ENCODE measurements around the gene UBE2F. TPM values are rescaled to one million over a fixed set of nuclear protein-coding genes. Genes with fewer than 3 reads are reported as not detected.

UBE2F gene
- total and polyA plus RNA-seq, 9 of the 15 experiments (the other 6 are each of a cell fraction or from before 2014, with no cell fraction given), result 18.1 to 88.1 (median 53.0) TPM

DNA sequence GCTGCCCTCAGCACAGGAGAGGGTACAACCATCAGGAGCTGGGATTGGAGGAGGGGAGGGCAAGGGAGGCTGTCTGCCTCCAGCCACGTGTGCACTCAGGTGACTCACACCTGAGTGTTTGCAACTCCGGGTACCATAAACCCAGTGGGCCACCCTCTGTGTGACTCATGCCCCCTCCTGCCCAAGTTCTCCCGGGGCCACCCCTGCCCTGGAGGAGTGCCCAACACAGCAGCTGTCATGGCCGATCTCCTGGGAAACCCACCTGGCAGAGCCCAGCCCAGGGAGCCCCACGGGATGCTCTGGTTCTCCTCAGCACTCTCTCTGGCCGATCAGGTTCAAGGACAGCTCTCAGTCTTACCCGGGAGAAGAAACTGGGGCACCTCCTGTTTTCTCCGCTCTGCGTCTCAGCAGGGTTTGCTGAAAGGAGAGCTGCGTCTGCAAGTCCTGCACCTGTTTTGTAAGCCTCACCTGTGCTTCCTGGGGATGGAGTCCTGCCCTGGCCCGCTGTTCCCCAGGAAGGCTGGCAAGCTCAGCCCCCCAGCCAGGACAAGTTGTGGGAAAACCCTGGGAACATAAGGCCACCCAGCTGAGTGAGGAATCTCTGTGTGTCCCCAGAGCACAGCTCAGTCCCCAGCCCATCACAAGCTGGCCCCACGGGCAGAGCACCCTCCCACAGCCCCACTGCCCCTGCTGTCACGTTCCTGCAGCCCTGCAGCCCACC, 44.0 kb upstream of the UBE2F start:
- Histone ChIP-seq H3K9me1 (ENCODE audit: control insufficient read depth, insufficient read depth, low read length) (no peaks in the 10 kb centered on the region), H3K79me2 (ENCODE audit: control insufficient read depth, insufficient read depth, low read length) (no peaks in the 10 kb centered on the region), H3K4me3 (no peak overlapping the region), H3K36me3 (ENCODE audit: control insufficient read depth, insufficient read depth, low read length) (no peaks in the 10 kb centered on the region), H3K4me1 (replicated peaks in 1 of 2; ENCODE audit: control insufficient read depth in 2 of 2, insufficient read depth in 2 of 2, low read length in 2 of 2) (peaks cover 7 to 12% of the 10 kb centered on the region in 2 experiments), H4K20me1 (replicated peaks; ENCODE audit: control insufficient read depth, insufficient read depth, low read length) (no peaks in the 10 kb centered on the region), H3K9ac (ENCODE audit: insufficient read depth in 1 of 2, low read depth in 2 of 2, low read length in 2 of 2) (peak overlapping the region; percentile 60 to 64; a peak in 3 of 4 replicates), H2AFZ (ENCODE audit: low read depth, low read length) (peak overlapping the region; percentile 99), H3K27me3 (ENCODE audit: control insufficient read depth in 2 of 2, insufficient read depth in 2 of 2, low read length in 2 of 2) (no peaks in the 10 kb centered on the region), H3K27ac (ENCODE audit: extremely low read depth, low read depth, low read length) (no peak overlapping the region), H3K4me2 (ENCODE audit: insufficient read depth, low read length) (peak overlapping the region; percentile 81), H3K9me3 (replicated peaks; ENCODE audit: control insufficient read depth, insufficient read depth, low read depth, low read length) (no peaks in the 10 kb centered on the region)
- no peak for ATAC-seq
- TF ChIP-seq CBX1 (IDR thresholded peaks at IDR 0.05; ENCODE audit: low read depth) (no peak), SP2 (IDR thresholded peaks at IDR 0.05; ENCODE audit: extremely low read depth, low read depth, low read length, poor library complexity, severe bottlenecking) (no peak), ZNF197 (CRISPR knock-in tag; IDR thresholded peaks at IDR 0.05; ENCODE audit: low read depth) (no peak), NFXL1 (CRISPR knock-in tag; IDR thresholded peaks at IDR 0.05) (no peak), NR1H2 (CRISPR knock-in tag; IDR thresholded peaks at IDR 0.05) (no peak), GTF2A2 (tag; IDR thresholded peaks at IDR 0.05) (no peak), DACH1 (IDR thresholded peaks at IDR 0.05; ENCODE audit: partially characterized antibody) (no peak), ZNF143 (CRISPR knock-in tag; IDR thresholded peaks at IDR 0.05) (no peak), CBX3 (IDR thresholded peaks at IDR 0.05; ENCODE audit: borderline replicate concordance in 1 of 2, low read length in 2 of 2) (no peak), POU5F1 (IDR thresholded peaks at IDR 0.05; ENCODE audit: borderline replicate concordance, low read depth, low read length, partially characterized antibody) (no peak)
- TF ChIP-seq, protein P1, sequence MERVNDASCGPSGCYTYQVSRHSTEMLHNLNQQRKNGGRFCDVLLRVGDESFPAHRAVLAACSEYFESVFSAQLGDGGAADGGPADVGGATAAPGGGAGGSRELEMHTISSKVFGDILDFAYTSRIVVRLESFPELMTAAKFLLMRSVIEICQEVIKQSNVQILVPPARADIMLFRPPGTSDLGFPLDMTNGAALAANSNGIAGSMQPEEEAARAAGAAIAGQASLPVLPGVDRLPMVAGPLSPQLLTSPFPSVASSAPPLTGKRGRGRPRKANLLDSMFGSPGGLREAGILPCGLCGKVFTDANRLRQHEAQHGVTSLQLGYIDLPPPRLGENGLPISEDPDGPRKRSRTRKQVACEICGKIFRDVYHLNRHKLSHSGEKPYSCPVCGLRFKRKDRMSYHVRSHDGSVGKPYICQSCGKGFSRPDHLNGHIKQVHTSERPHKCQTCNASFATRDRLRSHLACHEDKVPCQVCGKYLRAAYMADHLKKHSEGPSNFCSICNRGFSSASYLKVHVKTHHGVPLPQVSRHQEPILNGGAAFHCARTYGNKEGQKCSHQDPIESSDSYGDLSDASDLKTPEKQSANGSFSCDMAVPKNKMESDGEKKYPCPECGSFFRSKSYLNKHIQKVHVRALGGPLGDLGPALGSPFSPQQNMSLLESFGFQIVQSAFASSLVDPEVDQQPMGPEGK (CRISPR knock-in tag; IDR thresholded peaks at IDR 0.05; ENCODE audit: borderline replicate concordance), result no peak
- TF ChIP-seq, protein P2, sequence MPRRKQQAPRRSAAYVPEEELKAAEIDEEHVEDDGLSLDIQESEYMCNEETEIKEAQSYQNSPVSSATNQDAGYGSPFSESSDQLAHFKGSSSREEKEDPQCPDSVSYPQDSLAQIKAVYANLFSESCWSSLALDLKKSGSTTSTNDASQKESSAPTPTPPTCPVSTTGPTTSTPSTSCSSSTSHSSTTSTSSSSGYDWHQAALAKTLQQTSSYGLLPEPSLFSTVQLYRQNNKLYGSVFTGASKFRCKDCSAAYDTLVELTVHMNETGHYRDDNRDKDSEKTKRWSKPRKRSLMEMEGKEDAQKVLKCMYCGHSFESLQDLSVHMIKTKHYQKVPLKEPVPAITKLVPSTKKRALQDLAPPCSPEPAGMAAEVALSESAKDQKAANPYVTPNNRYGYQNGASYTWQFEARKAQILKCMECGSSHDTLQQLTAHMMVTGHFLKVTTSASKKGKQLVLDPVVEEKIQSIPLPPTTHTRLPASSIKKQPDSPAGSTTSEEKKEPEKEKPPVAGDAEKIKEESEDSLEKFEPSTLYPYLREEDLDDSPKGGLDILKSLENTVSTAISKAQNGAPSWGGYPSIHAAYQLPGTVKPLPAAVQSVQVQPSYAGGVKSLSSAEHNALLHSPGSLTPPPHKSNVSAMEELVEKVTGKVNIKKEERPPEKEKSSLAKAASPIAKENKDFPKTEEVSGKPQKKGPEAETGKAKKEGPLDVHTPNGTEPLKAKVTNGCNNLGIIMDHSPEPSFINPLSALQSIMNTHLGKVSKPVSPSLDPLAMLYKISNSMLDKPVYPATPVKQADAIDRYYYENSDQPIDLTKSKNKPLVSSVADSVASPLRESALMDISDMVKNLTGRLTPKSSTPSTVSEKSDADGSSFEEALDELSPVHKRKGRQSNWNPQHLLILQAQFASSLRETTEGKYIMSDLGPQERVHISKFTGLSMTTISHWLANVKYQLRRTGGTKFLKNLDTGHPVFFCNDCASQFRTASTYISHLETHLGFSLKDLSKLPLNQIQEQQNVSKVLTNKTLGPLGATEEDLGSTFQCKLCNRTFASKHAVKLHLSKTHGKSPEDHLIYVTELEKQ (CRISPR knock-in tag; IDR thresholded peaks at IDR 0.05), result no peak
- WGBS (ENCODE audit: insufficient coverage, low coverage, missing lambda C conversion rate), result 44% methylated on average over 10 of the region's 13 CpGs
- FAIRE-seq, result no peak
- intact Hi-C loops (cut with micrococcal nuclease) (loop anchor here (1.0 to 10.0 kb wide), 3 partner anchors 42 to 184 kb away; no protein-coding TSS in a partner anchor), in situ Hi-C loops (cut with MboI) (no loop called here)
- POLR2A ChIA-PET, result interaction anchor here (0.8 to 1.0 kb wide), 5 partner anchors 17 to 237 kb away, joined by 3 to 4 read pairs (median 3); no protein-coding TSS in a partner anchor
- no TSS peak for BruUV-seq (replicated peaks)
- CTCF ChIA-PET (ENCODE audit: low intra/inter-chr PET ratio), result interaction anchor here (0.6 to 1.3 kb wide), 2 partner anchors 42 to 184 kb away, joined by 3 read pairs; no protein-coding TSS in a partner anchor
- DNase-seq (ENCODE audit: extremely low read depth in 1 of 4, low spot score in 3 of 4), result no peak

Data from K562 (cell line).